ENCODE measurements around the gene VPS16. TPM values are rescaled to one million over a fixed set of nuclear protein-coding genes. Genes with fewer than 3 reads are reported as not detected.
"Not testable (repeated sequence)": the region's sequence is repeated elsewhere in the genome, so short reads cannot be mapped to it uniquely, and the experiment has no call there.

Gene VPS16
- polyA plus RNA-seq, 2 of the 4 experiments (the other 2 are of a cell fraction): 33.0 to 37.5 TPM

GRCh38 chr20:2807019-2807418 is 33.5 kb upstream of the VPS16 start:
- no peak for DNase-seq (ENCODE audit: low read depth in 1 of 2, low spot score in 1 of 2)
- H3K27ac ChIP-seq: no peak overlapping the region
- 52% methylated on average over 4 of the region's 4 CpGs for WGBS (ENCODE audit: missing lambda C conversion rate)
- peaks cover 8% of the 10 kb centered on the region; the same call in 2 of the 3 replicates for H3K4me1 ChIP-seq
- CTCF ChIA-PET: interaction anchor here (4.4 kb wide), 1 partner anchor 45 kb away, joined by 12 read pairs; no protein-coding TSS in a partner anchor
- peaks cover 14% of the 10 kb centered on the region for H3K9me3 ChIP-seq
- ATAC-seq: no peak
- FAIRE-seq: no peak
- H3K4me3 ChIP-seq: no peak overlapping the region
- POLR2A ChIA-PET: no interaction called here
- no peak overlapping the region for H3K4me2 ChIP-seq
- TF ChIP-seq SMC3 (IDR thresholded peaks at IDR 0.05) (no peak), MAZ (IDR thresholded peaks at IDR 0.05; ENCODE audit: borderline replicate concordance, low read depth, low read length) (no peak), BCL3 (IDR thresholded peaks at IDR 0.05) (no peak), MYC (IDR thresholded peaks at IDR 0.05; ENCODE audit: borderline replicate concordance, low read length) (no peak), FOXS1 (CRISPR knock-in tag; IDR thresholded peaks at IDR 0.05) (no peak), NR3C1 (IDR thresholded peaks at IDR 0.05) (no peak), KDM1A (IDR thresholded peaks at IDR 0.05; ENCODE audit: low read depth) (no peak), HDAC2 (IDR thresholded peaks at IDR 0.05) (no peak), TFCP2L1 (CRISPR knock-in tag; IDR thresholded peaks at IDR 0.05) (no peak), GATA3 (IDR thresholded peaks at IDR 0.05; ENCODE audit: borderline replicate concordance) (no peak), ZFP36 (IDR thresholded peaks at IDR 0.05; ENCODE audit: borderline replicate concordance, partially characterized antibody) (no peak), KDM5A (IDR thresholded peaks at IDR 0.05) (no peak)

- H3K4me1 ChIP-seq; DNase-seq (ENCODE audit: low read depth in 1 of 2, low spot score in 1 of 2); FAIRE-seq; POLR2A ChIA-PET; ATAC-seq; H3K27ac ChIP-seq; H3K4me3 ChIP-seq; H3K4me2 ChIP-seq: not testable (repeated sequence)
- H3K9me3 ChIP-seq: peaks cover 20% of the 10 kb centered on the region
- CTCF ChIA-PET: interaction anchor here (0.8 to 4.4 kb wide), 2 partner anchors 12 to 44 kb away, joined by 3 to 12 read pairs; no protein-coding TSS in a partner anchor
- 68% methylated on average over 9 of the region's 9 CpGs for WGBS (ENCODE audit: missing lambda C conversion rate)
Measured at GRCh38 chr20:2807929-2808328, 32.6 kb upstream of the VPS16 start.

- Histone ChIP-seq H3K27ac (no peak overlapping the region), H3K4me3 (no peak overlapping the region), H3K4me2 (no peak overlapping the region), H3K9me3 (peaks cover 24% of the 10 kb centered on the region), H3K4me1 (peaks cover 17% of the 10 kb centered on the region)
- no peak for DNase-seq (ENCODE audit: low read depth in 1 of 2, low spot score in 1 of 2)
- POLR2A ChIA-PET: no interaction called here
- no peak for FAIRE-seq
- no peak for TF ChIP-seq HEYL (CRISPR knock-in tag; IDR thresholded peaks at IDR 0.05)
- no peak for TF ChIP-seq RAD21 (conservative IDR thresholded peaks at IDR 0.05 in 1 of 2, IDR thresholded peaks at IDR 0.05 in 1 of 2)
- TF ChIP-seq NPAS2 (CRISPR knock-in tag; IDR thresholded peaks at IDR 0.05; ENCODE audit: borderline replicate concordance): no peak
- TF ChIP-seq ZFP36 (IDR thresholded peaks at IDR 0.05; ENCODE audit: borderline replicate concordance, partially characterized antibody): no peak
- no peak for TF ChIP-seq E2F6 (IDR thresholded peaks at IDR 0.05; ENCODE audit: borderline replicate concordance, low read depth)
- TF ChIP-seq RFX5 (IDR thresholded peaks at IDR 0.05): no peak
- no peak for TF ChIP-seq NFE2L2 (conservative IDR thresholded peaks at IDR 0.05; ENCODE audit: low read length)
- TF ChIP-seq BCL3 (IDR thresholded peaks at IDR 0.05): no peak
- TF ChIP-seq FOSB (CRISPR knock-in tag; IDR thresholded peaks at IDR 0.05): no peak
- TF ChIP-seq RCOR1 (IDR thresholded peaks at IDR 0.05; ENCODE audit: low read depth, low read length): no peak
- no peak for TF ChIP-seq HMGXB4 (CRISPR knock-in tag; IDR thresholded peaks at IDR 0.05; ENCODE audit: borderline replicate concordance)
- TF ChIP-seq CBX2 (IDR thresholded peaks at IDR 0.05; ENCODE audit: borderline replicate concordance, low read depth): no peak
- TF ChIP-seq MAZ (IDR thresholded peaks at IDR 0.05; ENCODE audit: borderline replicate concordance, low read depth, low read length): no peak
- TF ChIP-seq KDM1A (IDR thresholded peaks at IDR 0.05; ENCODE audit: low read depth): no peak
- TF ChIP-seq SMC3 (IDR thresholded peaks at IDR 0.05): no peak
- no peak for TF ChIP-seq FOSL2 (IDR thresholded peaks at IDR 0.05)
- no peak for TF ChIP-seq FOSL2 (CRISPR knock-in tag; IDR thresholded peaks at IDR 0.05)
- TF ChIP-seq RARB (CRISPR knock-in tag; IDR thresholded peaks at IDR 0.05): no peak
- no peak for TF ChIP-seq FOXS1 (CRISPR knock-in tag; IDR thresholded peaks at IDR 0.05)
- TF ChIP-seq HOXB13 (CRISPR knock-in tag; IDR thresholded peaks at IDR 0.05; ENCODE audit: low read depth): no peak
- CTCF ChIA-PET: interaction anchor here (1.1 to 4.4 kb wide), 5 partner anchors 10 to 122 kb away, joined by 3 to 12 read pairs (median 6); no protein-coding TSS in a partner anchor
- no peak for ATAC-seq
- WGBS (ENCODE audit: missing lambda C conversion rate): 72% methylated on average over 10 of the region's 10 CpGs
Measured at GRCh38 chr20:2809690-2810089, 30.9 kb upstream of the VPS16 start.

Measured in A549 (cell line).